ENCODE data around the gene HOXA5. TPM values are rescaled to one million over a fixed set of nuclear protein-coding genes. Genes with fewer than 3 reads are reported as not detected.

The HOXA5 gene
- total RNA-seq, 1 donor from 2014 or later, result 0.50 TPM

DNA sequence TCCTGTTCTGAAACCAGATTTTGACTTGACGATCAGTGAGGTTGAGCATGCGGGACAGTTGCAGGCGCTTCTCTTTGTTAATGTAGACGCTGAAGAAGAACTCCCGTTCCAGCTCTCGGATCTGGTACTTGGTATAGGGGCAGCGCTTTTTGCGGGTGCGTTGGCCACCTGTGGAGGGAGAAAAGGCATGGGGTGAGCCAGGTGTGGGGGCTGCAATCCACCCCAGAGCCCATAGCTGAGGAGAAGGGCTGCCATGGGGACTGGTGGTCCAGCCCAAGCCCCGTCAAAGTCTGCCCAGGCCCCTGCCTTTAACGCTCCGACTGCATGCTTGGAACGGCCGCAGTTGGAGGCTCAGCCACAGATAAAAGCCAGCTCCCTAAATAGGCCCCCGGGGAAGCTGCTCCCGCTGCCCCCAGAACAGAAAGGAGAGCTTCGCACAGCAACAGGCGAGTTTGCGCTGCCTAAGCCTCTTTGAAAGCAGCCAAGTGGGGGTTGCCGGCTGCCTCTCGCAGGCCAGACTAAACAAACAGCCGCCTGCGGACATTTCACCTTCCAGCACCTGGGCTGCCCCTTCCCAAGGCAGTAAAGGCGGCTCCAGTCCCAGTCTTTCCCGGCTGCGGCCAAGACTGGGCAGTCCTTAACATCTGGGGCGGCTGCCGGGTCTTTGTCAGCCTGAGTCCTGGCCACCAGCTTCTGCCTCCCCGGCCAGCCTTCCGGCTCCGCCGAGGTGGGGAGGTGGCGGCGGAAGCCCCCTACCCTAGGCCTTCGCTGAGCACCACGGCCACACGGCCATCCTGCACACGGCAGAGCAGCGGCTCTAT is 39.6 kb upstream of the HOXA5 start:
- peak; percentile 31 for DNase-seq (ENCODE audit: low spot score)
- ATAC-seq, result no peak

GRCh38 chr7:27182285-27182841 is 38.9 kb upstream of the HOXA5 start:
- ATAC-seq (no peak), DNase-seq (ENCODE audit: low spot score) (peak; percentile 8)

- DNase-seq (ENCODE audit: low spot score) (no peak), ATAC-seq (no peak)
Observed at GRCh38 chr7:27181795-27182275, 38.4 kb upstream of the HOXA5 start.

- no peak for DNase-seq (ENCODE audit: low spot score)
Observed at GRCh38 chr7:27180431-27181420, 37.2 kb upstream of the HOXA5 start.

GRCh38 chr7:27179503-27180430 is 36.3 kb upstream of the HOXA5 start:
- ATAC-seq (peak; percentile 60), DNase-seq (ENCODE audit: low spot score) (no peak)

More at GRCh38 chr7:27180431-27181420, 37.2 kb upstream of the HOXA5 start:
- ATAC-seq, result no peak

DNA sequence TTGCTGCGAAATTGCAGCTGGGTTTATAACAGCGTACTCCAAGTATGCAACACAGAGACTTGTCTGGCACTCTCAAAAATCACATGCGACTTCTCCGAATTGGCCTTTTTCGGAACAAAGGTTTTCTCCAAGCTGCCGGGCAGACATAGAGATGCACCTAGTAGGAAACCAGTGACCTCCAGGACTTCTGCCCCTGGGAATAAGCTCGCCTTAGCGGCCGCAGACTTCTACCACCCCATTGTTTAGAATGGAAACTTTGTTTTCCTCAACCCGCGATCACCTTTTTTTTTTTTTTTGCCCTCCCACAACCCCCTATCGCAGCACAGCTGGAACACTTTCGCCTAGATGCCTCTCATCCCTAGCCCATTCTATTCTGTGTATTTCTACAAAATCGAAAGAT is 35.5 kb upstream of the HOXA5 start:
- DNase-seq (ENCODE audit: low spot score) (no peak), ATAC-seq (no peak)

GRCh38 chr7:27178366-27178765 is 34.9 kb upstream of the HOXA5 start:
- DNase-seq (ENCODE audit: low spot score) (no peak), ATAC-seq (no peak)

- ATAC-seq (no peak), DNase-seq (ENCODE audit: low spot score) (no peak)
Observed at GRCh38 chr7:27177795-27178320, 34.4 kb upstream of the HOXA5 start.

DNA sequence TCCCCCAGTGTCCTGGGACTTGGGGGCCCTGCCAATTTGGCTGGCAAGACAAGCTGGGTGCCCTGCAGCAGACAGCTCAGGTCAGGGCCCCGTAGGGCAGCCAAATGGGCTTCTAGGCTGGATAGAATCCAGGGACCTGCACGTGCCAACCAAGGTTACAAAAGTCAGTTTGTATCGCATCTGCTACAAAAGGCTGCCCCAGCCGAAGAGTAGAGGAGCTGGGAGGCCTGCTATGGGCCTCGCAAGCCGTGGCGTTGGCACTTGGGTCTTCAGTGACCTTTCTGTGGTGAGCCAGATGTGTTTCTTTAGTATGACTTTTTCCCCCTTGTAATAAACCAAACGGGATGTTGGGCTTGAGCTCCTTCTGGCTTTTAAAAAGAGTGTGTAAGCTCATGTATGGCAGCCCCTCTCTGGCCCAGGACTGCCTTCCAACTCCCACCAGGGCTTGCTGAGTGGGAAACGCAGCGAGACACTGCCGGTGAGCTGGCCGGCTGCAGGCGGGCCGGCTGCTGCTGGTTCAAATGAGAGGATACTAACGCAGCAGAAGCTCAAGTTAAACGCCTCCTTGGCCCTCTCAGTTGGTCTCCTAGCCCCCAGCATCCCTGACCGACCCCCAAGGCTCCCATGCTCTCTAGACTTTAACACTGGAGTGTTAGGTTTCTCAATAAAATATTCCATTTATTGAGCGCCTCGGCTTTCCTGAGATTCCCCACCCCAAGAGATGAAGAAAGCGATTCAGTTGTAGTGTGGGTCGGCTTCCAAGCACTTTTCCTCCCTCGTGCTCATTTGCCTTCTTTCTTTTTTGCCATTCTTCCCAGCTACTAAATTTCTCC is 33.7 kb upstream of the HOXA5 start:
- ATAC-seq (no peak), DNase-seq (ENCODE audit: low spot score) (no peak)

DNA sequence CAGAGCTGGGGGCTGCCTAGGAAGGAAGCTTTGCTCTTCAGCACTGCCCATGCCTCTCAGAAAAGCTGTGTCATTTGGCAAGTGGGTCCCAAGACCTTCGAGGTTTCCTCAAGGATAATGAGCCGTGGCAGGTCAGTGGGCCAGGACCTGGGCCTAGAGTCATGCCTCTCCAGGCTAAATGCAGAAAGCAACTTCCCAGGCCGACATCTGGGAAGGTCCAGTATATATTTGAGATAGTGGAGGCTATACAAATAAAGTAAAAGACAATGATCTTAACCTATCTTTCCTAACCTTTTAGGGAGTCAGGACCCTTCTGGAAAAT is 33.0 kb upstream of the HOXA5 start:
- no peak for ATAC-seq
- no peak for DNase-seq (ENCODE audit: low spot score)

DNA sequence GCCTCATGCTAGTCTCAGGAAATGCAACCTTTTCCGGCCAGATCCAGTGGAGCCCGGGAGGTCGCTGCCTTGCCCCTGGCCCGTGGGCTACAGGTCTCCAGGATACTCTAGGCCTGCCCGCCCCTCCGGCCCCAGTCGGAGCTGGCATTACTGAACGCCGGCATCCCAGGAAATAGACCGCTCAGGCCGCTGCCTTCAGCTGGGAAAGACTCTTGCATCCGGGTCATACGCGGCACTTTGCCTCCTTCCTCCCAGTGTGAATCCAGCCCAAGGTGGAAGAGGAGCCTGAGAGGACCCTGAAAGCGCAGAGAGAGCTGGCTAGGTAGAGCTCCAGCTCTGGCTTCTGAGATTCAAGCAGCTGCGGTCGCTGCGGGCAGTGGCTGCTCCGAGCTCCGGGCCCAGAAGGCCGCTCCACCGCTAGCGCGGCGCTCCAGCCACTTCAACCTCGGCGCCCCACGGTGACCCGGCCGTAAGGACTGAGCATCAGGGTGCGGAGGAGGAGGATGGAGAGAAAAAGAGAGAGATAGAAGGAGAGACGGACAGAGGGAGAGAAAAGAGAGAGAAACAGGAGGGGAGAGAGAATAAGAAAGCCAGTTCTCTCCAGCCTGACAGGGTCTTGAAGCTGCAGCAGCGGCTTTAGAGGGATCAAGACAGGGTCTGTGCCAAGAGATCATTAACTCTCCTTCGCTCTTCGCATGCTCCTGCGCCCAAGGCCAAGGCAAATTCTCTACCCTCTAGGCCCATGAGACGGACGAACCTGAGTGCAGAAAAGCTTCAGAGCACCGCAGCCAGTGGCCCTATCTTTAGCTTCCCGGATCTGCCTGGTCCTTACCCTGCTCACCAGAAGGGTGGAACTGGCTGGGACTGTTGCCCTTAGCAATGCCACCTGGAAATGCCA is 32.4 kb upstream of the HOXA5 start:
- DNase-seq (ENCODE audit: low spot score) (no peak), ATAC-seq (no peak)

- no peak for DNase-seq (ENCODE audit: low spot score)
Observed at GRCh38 chr7:27174874-27175625, 31.6 kb upstream of the HOXA5 start.

GRCh38 chr7:27173956-27174873 is 30.7 kb upstream of the HOXA5 start, which contains the start of gene HOXA10:
Gene HOXA10 (minus strand): TSS chr7:27174320. CDS start chr7:27174306, 14 bp downstream.
- ATAC-seq (no peak), DNase-seq (ENCODE audit: low spot score) (no peak)

More at GRCh38 chr7:27174874-27175625, 31.6 kb upstream of the HOXA5 start:
- ATAC-seq, result no peak

DNA sequence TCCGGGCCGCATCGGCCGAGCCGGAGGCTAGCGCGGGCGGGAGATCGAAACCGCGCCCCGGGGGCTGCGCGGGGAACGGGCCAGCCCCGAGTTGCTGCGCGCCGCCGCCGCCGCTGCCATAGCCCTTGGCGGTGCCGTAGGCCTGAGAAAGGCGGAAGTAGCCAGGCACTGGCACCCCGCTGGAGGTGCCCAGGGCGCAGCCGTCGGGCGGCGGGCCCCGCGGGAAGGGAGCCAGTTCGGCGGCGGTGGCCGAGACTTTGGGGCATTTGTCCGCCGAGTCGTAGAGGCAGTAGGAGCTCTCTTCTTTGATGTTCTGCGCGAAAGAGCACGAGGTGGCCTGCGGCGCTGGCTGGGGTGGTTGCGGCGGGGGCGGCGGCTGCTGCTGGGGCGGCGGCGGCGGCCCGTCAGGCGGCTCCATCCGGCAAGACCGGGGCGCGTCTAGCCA is 30.1 kb upstream of the HOXA5 start:
- DNase-seq (ENCODE audit: low spot score) (no peak), ATAC-seq (peak; percentile 33)

DNA sequence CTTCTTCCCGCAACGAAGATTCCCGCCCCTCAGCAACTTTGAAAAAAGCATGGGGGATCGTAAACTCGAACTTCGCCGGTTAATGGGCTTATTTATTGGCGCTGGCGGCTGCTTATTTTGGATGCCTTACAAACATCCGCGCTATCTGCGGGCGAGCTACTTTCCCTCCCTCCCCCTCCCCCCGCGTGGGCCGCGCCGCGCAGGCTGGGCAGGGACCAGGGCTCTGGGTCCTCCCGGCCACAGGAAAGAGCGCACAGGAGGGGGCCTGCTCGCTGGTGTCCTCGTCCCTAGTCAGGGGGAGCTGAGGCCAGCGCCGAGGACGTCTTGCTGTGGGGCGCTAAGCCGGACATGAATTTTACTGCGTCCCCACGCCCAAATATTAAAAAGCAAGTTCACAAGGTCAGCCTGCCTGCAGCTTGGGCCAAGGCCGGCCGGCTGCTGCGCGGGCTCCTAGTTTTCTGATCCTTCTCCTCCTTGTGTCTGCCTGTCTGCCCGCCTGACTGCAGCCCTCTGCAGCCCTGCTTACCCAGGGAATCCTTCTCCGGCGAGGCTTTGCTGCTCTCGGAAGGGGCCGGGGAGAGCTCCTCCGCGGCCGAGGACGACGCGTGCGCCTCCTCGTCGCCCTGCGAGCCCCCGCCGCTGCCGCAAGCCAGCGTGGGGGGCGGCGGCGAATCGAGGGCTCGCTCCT is 29.5 kb upstream of the HOXA5 start:
- DNase-seq (ENCODE audit: low spot score), result no peak

More for the DNA sequence above, 29.5 kb upstream of the HOXA5 start:
- ATAC-seq, result peak; percentile 21
